Loucy (cell line): ENCODE measurements around the gene WNT2B.

ENCODE experiments used
- EZH2phosphoT487 ChIP-seq: fragments of 200-600 bp; IDR thresholded peaks from 2 replicates; pipeline ENCODE4 v1.6.1; 2018; ENCODE audit warnings: antibody characterized with exemption, mild to moderate bottlenecking, moderate library complexity, borderline replicate concordance
- TF ChIP-seq, protein P1 (sequence below): fragments of 200-600 bp; sonication (generic); conservative IDR thresholded peaks from 2 replicates; pipeline ENCODE4 v1.5.1; 2014; ENCODE audit warnings: mild to moderate bottlenecking, antibody characterized with exemption, low read length

- TF ChIP-seq, protein P1, sequence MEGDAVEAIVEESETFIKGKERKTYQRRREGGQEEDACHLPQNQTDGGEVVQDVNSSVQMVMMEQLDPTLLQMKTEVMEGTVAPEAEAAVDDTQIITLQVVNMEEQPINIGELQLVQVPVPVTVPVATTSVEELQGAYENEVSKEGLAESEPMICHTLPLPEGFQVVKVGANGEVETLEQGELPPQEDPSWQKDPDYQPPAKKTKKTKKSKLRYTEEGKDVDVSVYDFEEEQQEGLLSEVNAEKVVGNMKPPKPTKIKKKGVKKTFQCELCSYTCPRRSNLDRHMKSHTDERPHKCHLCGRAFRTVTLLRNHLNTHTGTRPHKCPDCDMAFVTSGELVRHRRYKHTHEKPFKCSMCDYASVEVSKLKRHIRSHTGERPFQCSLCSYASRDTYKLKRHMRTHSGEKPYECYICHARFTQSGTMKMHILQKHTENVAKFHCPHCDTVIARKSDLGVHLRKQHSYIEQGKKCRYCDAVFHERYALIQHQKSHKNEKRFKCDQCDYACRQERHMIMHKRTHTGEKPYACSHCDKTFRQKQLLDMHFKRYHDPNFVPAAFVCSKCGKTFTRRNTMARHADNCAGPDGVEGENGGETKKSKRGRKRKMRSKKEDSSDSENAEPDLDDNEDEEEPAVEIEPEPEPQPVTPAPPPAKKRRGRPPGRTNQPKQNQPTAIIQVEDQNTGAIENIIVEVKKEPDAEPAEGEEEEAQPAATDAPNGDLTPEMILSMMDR = no peak
- no peak for TF ChIP-seq EZH2phosphoT487
Measured at GRCh38 chr1:112488141-112488540, 20.6 kb upstream of the WNT2B start.
